Endodermal cell (in vitro differentiated cells): ENCODE results near the gene MRPS15. TPM values are rescaled to one million over a fixed set of nuclear protein-coding genes. Genes with fewer than 3 reads are reported as not detected.

Experiments
- DNase-seq: peaks from one replicate; pipeline ENCODE4 v3.0.0-alpha.2; 2017
- H3K27ac ChIP-seq: 2 replicates; pipeline ENCODE4 v1.5.1; 2013; ENCODE audit warnings: mild to moderate bottlenecking, low read depth, low read length, moderate library complexity
- H3K27me3 ChIP-seq: 2 replicates; pipeline ENCODE4 v1.6.1; 2013; ENCODE audit warnings: mild to moderate bottlenecking, low read length, moderate library complexity; ENCODE audit not compliant: insufficient read depth, control insufficient read depth, poor library complexity, severe bottlenecking
- H3K36me3 ChIP-seq: 2 replicates; pipeline ENCODE4 v1.7.0; 2013; ENCODE audit warnings: mild to moderate bottlenecking, low read length, moderate library complexity; ENCODE audit not compliant: control insufficient read depth, insufficient read depth
- H3K4me1 ChIP-seq: one replicate; pipeline ENCODE4 v1.7.0; 2013; ENCODE audit warnings: low read length; ENCODE audit not compliant: control insufficient read depth, insufficient read depth
- H3K4me3 ChIP-seq: 2 replicates; pipeline ENCODE4 v1.5.1; 2013; ENCODE audit warnings: mild to moderate bottlenecking, low read length, moderate library complexity
- H3K9ac ChIP-seq: 2 replicates; pipeline ENCODE4 v1.6.1; 2013; ENCODE audit warnings: mild to moderate bottlenecking, low read length, moderate library complexity; ENCODE audit not compliant: poor library complexity, severe bottlenecking; ENCODE audit errors: extremely low read depth
- H3K9me3 ChIP-seq: 2 replicates; pipeline ENCODE4 v1.6.1; 2013; ENCODE audit warnings: mild to moderate bottlenecking, low read length, moderate library complexity; ENCODE audit not compliant: control insufficient read depth
- H3K27ac Mint-ChIP-seq: 2 replicates; pipeline ENCODE4 v1.8.0; 2020; ENCODE audit warnings: mixed read lengths
- H3K27me3 Mint-ChIP-seq: 2 replicates; pipeline ENCODE4 v1.8.0; 2021; ENCODE audit warnings: mild to moderate bottlenecking, mixed read lengths; ENCODE audit not compliant: insufficient read depth
- H3K36me3 Mint-ChIP-seq: 2 replicates; pipeline ENCODE4 v1.8.0; 2020; ENCODE audit warnings: low read depth, mixed read lengths
- H3K4me1 Mint-ChIP-seq: 2 replicates; pipeline ENCODE4 v1.8.0; 2020; ENCODE audit warnings: mixed read lengths
- H3K4me3 Mint-ChIP-seq: 2 replicates; pipeline ENCODE4 v1.8.0; 2020; ENCODE audit warnings: mild to moderate bottlenecking, moderate library complexity, mixed read lengths
- H3K9me3 Mint-ChIP-seq: 2 replicates; pipeline ENCODE4 v1.8.0; 2020; ENCODE audit warnings: mild to moderate bottlenecking, mixed read lengths
- CTCF ChIP-seq: fragments of 200-600 bp; sonication (generic); conservative IDR thresholded peaks from 2 replicates; pipeline ENCODE4 v1.5.0; 2021; ENCODE audit warnings: antibody characterized with exemption, mild to moderate bottlenecking
- WGBS, 2 experiments: methylation state at CpG; one replicate each; pipeline versions ENCODE4 v1.1.5 to v1.1.7; 2013; ENCODE audit warnings: missing lambda C conversion rate in 2 of 2, mixed read lengths in 1 of 2; ENCODE audit not compliant: insufficient coverage in 1 of 2, insufficient read length in 1 of 2; 5-methylcytosine and 5-hydroxymethylcytosine counted together
- total RNA-seq, 2 donors: library from RNA; stranded (reverse); fragmentation: NEBNext Ultra II Directional in 1 of 2; extraction: Animal tissue kit (Norgen Biotek cat#: 25700) in 1 of 2; gene quantifications; 2 replicates in 1 of 2; 3 replicates in 1 of 2; pipeline ENCODE4 v1.2.1, GENCODE V29; 2021

The MRPS15 gene
- total RNA-seq, 2 donors from 2014 or later = 107 to 111 TPM

GRCh38 chr1:36432616-36433015 lies 31.6 kb downstream of the MRPS15 start:
- Mint-ChIP-seq H3K27ac (no peak overlapping the region), H3K4me3 (no peak overlapping the region), H3K36me3 (peaks cover 27% of the 10 kb centered on the region), H3K4me1 (no peaks in the 10 kb centered on the region), H3K9me3 (no peaks in the 10 kb centered on the region), H3K27me3 (no peaks in the 10 kb centered on the region)
- no peak overlapping the region for H3K9ac ChIP-seq
- no peak for DNase-seq
- no peak overlapping the region for H3K27ac ChIP-seq
- TF ChIP-seq CTCF = no peak
- H3K27me3 ChIP-seq = no peaks in the 10 kb centered on the region
- WGBS, 2 experiments = 89 to 94% methylated on average over 2 to 4 of the region's 4 CpGs
- no peak overlapping the region for H3K4me3 ChIP-seq
- H3K9me3 ChIP-seq = no peaks in the 10 kb centered on the region
- no peaks in the 10 kb centered on the region for H3K36me3 ChIP-seq
- H3K4me1 ChIP-seq = no peaks in the 10 kb centered on the region

- Histone ChIP-seq H3K36me3 (no peaks in the 10 kb centered on the region), H3K27me3 (no peaks in the 10 kb centered on the region), H3K4me1 (no peaks in the 10 kb centered on the region), H3K9ac (no peak overlapping the region), H3K27ac (no peak overlapping the region), H3K4me3 (no peak overlapping the region), H3K9me3 (no peaks in the 10 kb centered on the region)
- no peak for DNase-seq
- TF ChIP-seq CTCF = no peak
- Mint-ChIP-seq H3K27ac (no peak overlapping the region), H3K4me3 (no peak overlapping the region), H3K27me3 (no peaks in the 10 kb centered on the region), H3K9me3 (no peaks in the 10 kb centered on the region), H3K4me1 (no peaks in the 10 kb centered on the region), H3K36me3 (peaks cover 9% of the 10 kb centered on the region)
- 85 to 92% methylated on average over 4 of the region's 4 CpGs for WGBS, 2 experiments
These were observed 38.4 kb downstream of the MRPS15 start for GRCh38 chr1:36425791-36426190.

- Mint-ChIP-seq H3K27me3 (no peaks in the 10 kb centered on the region), H3K9me3 (no peaks in the 10 kb centered on the region), H3K36me3 (peaks cover 4% of the 10 kb centered on the region), H3K4me3 (no peak overlapping the region), H3K4me1 (peaks cover 2% of the 10 kb centered on the region), H3K27ac (no peak overlapping the region)
- H3K4me1 ChIP-seq = no peaks in the 10 kb centered on the region
- no peak overlapping the region for H3K27ac ChIP-seq
- 90 to 95% methylated on average over 6 to 7 of the region's 7 CpGs for WGBS, 2 experiments
- H3K27me3 ChIP-seq = no peaks in the 10 kb centered on the region
- no peak overlapping the region for H3K9ac ChIP-seq
- no peaks in the 10 kb centered on the region for H3K9me3 ChIP-seq
- H3K4me3 ChIP-seq = no peak overlapping the region
- no peak for TF ChIP-seq CTCF
- DNase-seq = no peak
- H3K36me3 ChIP-seq = no peaks in the 10 kb centered on the region
These were observed 42.5 kb downstream of the MRPS15 start for GRCh38 chr1:36421649-36422048.
